ENCODE results near the gene SPIN4. TPM values are rescaled to one million over a fixed set of nuclear protein-coding genes. Genes with fewer than 3 reads are reported as not detected.

SPIN4 gene
- total RNA-seq, 1 donor from 2014 or later = 0.91 TPM

DNA sequence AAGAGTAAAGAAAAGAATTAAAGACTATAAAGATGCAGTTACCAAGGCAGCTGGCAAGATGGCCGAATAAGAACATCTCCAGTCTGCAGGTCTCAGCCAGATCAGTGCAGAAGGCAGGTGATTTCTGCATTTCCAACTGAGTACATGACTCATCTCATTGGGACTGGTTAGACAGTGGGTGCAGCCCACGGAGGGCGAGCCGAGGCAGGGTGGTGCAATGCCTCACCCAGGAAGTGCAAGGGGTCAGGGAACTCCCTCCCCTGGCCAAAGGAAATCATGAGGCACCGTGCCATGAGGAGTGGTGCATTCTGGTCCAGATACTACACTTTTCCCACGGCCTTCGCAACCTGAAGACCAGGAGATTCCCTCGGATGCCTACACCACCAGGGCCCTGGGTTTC is 20.5 kb downstream of the SPIN4 start:
- H3K36me3 ChIP-seq = no peaks in the 10 kb centered on the region
- no peaks in the 10 kb centered on the region for H3K27me3 ChIP-seq (ENCODE audit: low read depth)
- no peak overlapping the region for H3K27ac ChIP-seq (replicated peaks)
- H3K4me1 ChIP-seq = no peaks in the 10 kb centered on the region
- TF ChIP-seq, protein P1, sequence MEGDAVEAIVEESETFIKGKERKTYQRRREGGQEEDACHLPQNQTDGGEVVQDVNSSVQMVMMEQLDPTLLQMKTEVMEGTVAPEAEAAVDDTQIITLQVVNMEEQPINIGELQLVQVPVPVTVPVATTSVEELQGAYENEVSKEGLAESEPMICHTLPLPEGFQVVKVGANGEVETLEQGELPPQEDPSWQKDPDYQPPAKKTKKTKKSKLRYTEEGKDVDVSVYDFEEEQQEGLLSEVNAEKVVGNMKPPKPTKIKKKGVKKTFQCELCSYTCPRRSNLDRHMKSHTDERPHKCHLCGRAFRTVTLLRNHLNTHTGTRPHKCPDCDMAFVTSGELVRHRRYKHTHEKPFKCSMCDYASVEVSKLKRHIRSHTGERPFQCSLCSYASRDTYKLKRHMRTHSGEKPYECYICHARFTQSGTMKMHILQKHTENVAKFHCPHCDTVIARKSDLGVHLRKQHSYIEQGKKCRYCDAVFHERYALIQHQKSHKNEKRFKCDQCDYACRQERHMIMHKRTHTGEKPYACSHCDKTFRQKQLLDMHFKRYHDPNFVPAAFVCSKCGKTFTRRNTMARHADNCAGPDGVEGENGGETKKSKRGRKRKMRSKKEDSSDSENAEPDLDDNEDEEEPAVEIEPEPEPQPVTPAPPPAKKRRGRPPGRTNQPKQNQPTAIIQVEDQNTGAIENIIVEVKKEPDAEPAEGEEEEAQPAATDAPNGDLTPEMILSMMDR (IDR thresholded peaks at IDR 0.05; ENCODE audit: borderline replicate concordance) = no peak
- no peak overlapping the region for H3K4me3 ChIP-seq
- peaks cover 4% of the 10 kb centered on the region for H3K9me3 ChIP-seq (replicated peaks)
- intact Hi-C loops (cut with micrococcal nuclease) = no loop called here
- no peak for DNase-seq

DNA sequence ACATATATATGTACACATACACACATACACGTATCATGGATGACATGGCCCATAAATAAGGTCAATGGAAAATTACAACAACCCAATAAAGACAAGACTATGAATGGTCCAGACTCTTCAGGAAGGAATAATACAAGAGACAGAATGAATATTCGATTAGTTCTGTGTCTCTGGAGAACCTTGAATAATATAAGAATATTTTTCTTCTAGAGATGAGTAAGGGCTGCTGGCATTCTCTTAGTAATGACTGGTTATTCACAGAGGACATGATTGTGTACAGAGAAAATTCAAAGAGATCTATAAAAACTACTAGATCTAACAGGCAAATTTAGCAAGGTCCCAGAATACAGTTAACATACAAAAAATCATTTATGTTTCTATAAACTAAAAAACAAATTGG is 23.3 kb downstream of the SPIN4 start:
- Histone ChIP-seq H3K27me3 (ENCODE audit: low read depth) (no peaks in the 10 kb centered on the region), H3K4me1 (no peaks in the 10 kb centered on the region), H3K27ac (replicated peaks) (no peak overlapping the region), H3K36me3 (no peaks in the 10 kb centered on the region), H3K9me3 (replicated peaks) (no peaks in the 10 kb centered on the region), H3K4me3 (no peak overlapping the region)
- intact Hi-C loops (cut with micrococcal nuclease) = no loop called here
- TF ChIP-seq, protein P1 (IDR thresholded peaks at IDR 0.05; ENCODE audit: borderline replicate concordance) = no peak
- no peak for DNase-seq

DNA sequence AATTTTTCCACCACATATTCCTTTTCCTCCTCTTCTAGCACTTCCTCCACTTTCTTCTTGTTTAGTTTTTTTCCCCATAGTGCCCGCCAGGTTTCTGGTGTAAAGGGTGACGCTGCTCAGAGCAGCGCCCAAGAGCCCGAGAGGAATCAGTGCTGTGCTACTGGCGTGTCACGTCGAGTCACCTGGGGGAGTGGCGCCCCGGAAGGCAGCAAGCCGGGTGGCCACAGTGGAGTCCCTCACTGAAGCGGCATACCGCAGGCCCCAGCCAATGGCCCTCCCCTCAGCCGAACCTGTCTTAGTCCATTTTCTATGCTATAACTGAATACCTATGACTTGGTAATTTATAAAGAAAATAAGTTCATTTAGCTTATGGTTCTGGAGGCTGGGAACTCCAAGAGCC is 51.5 kb downstream of the SPIN4 start:
- H3K4me3 ChIP-seq = no peak overlapping the region
- intact Hi-C loops (cut with micrococcal nuclease) = no loop called here
- TF ChIP-seq, protein P1 (IDR thresholded peaks at IDR 0.05; ENCODE audit: borderline replicate concordance) = no peak

More for the DNA sequence above, 51.5 kb downstream of the SPIN4 start:
- Histone ChIP-seq H3K4me1 (no peaks in the 10 kb centered on the region), H3K9me3 (replicated peaks) (peaks cover 6% of the 10 kb centered on the region), H3K36me3 (no peaks in the 10 kb centered on the region), H3K27ac (replicated peaks) (no peak overlapping the region), H3K27me3 (ENCODE audit: low read depth) (no peaks in the 10 kb centered on the region)
- DNase-seq = no peak

All from left ventricle myocardium inferior (tissue), 1 donor.